CD4-positive, alpha-beta T cell treated with Interleukin-4 for 1 hour (primary cell): ENCODE data around the gene MEGF6.
A peak's percentile ranks its signal among the peaks of the same experiment; 100 is the strongest.

Experiments
- DNase-seq, 2 donors: peaks; one replicate each; pipeline ENCODE4 v3.0.0-alpha.2; 2020 to 2022

The MEGF6 gene

GRCh38 chr1:3518256-3518655 is 93.1 kb downstream of the MEGF6 start:
- peak; percentile 21 to 23 for DNase-seq

DNA sequence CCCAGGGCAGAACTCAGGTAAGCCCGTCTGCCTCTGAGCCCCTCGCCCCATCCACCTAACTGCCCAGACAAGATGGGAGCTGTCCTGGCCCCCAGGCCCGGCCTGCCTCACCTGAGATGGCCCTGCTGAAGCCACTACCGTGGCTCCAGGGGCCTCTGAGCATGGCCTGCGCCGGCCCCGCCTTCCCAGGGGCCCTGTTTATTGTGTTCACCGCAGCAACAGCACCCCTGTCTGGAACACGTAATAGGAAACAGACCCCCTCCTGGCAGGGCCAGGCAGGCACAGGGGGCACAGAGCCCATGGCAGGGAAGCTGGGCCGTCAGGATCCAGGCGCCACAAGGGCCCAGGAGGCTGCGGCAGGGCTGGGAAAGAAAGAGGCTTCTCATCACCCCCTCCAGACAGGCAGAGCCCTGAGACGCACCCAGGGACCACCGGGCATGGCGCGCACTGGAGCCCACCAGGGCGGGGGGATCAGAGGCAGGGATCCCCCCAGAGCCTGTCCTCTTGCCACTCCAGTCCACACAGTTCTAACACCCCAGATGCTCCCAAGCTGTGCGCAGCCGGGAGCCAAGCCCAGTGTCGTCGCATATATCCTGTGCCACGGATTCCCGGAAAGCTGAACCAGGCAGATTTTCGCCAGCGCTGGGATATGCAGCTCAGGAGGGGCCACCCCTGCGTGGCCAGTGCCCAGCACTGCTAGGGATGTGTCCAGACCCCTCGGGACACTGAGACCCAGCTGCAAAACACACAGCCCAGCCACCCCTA is 94.2 kb downstream of the MEGF6 start:
- no peak for DNase-seq

GRCh38 chr1:3516481-3516869 is 94.8 kb downstream of the MEGF6 start:
- DNase-seq = no peak

GRCh38 chr1:3515774-3516480 is 95.4 kb downstream of the MEGF6 start:
- no peak for DNase-seq

GRCh38 chr1:3515272-3515671 is 96.0 kb downstream of the MEGF6 start:
- no peak for DNase-seq

DNA sequence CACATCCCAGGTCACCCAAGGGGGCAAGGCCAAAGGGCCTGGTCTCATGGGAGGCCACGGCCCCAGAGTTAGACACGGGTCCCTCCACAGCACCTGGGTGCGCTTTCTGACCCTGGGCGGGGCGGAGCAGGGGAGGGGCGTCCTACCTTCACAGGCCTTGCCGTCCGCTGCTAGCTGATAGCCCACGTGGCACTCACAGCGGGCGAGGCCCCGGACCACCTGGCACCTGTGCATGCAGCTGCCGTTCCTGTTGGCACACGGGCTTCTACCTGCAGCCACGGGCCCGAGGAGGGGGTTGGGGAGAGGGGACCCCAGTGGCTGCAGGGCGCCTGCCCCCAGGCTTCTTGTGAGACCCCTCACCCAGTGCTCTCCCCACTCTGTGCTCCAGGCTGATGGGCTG is 96.9 kb downstream of the MEGF6 start:
- no peak for DNase-seq

DNA sequence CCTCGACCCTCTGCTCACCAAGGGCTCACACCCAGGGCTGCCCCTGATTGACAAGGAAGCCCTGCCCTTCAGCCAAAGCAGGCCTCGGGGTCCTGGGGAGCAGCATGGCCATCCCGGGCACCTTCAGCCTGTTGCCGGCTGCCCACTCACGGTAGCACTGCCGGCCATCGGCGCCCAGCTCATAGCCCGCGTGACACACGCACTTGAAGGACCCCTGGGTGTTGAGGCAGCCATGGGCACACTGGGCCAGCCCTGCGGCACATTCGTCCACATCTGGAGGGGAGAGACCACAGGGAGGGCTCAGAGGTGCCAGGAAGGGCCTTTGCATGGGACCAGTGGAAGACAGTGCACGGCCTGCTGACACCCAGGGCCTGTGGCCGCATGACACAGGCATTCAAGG is 99.5 kb downstream of the MEGF6 start:
- no peak for DNase-seq

GRCh38 chr1:3511306-3511705 is 100.0 kb downstream of the MEGF6 start:
- no peak for DNase-seq

DNA sequence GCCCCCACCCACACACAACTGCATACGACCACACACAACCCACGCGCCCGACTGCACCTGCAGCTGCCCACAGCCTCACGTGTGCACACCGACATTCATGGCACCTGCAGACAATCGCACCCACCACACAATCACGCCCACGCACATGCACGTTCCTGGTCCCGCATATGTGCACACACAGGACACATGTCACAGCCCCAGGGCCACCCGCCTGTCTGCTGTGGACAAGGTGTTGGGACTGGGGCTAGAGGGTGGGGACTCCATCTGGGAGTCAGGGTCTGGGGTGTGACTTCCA is 100.4 kb downstream of the MEGF6 start:
- no peak for DNase-seq

DNA sequence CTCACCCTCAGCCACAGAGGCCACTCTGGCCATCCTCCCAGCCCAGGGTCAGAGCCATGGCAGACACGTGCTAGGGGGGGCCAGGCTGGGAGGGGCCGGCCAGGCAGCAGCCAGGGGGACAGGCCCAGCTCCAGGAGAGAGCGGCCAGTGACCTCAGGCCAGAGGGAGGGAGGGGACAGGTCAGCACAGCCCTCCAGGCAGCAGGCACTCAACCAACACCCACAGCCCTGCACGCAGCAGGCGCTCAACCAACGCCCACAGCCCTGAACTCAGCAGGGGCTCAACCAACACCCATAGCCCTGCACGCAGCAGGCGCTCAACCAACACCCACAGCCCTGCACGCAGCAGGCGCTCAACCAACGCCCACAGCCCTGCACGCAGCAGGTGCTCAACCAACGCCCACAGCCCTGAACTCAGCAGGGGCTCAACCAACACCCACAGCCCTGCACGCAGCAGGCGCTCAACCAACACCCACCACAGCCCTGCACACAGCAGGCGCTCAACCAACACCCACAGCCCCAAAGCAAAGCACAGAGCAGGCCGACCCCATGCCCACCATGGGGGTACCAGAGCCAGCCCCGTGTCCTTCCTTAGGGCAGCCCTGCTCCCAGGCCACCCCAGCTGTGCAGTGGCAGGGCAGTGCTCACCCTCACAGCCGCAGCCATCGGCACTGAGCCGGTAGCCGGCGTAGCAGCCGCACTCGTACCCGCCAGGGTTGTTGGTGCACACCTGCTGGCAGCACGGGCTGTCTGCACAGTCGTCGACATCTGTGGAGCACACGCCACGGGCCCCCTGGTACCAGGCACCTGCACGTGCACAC is 101.0 kb downstream of the MEGF6 start:
- DNase-seq = no peak

DNA sequence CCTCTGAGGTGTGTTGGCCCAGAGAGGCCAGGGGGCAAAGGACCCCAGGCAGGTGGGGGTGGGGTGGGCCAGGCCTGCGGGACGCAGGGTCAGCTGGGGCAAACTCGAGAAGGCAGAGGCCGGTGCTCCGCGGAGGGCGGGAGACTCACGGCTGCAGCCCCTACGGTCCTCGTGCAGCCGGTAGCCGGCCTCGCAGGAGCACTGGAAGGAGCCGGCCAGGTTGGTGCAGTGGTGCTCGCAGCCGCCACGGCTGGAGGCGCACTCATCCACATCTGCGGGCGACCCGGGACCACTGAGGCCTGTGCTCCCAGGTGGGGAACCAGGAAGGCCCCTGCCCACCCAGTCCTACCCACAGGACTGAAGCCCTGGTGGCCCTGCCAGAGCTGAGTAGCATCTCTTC is 101.6 kb downstream of the MEGF6 start:
- no peak for DNase-seq

- no peak for DNase-seq
Measured at GRCh38 chr1:3508757-3509415, 102.4 kb downstream of the MEGF6 start.

GRCh38 chr1:3507636-3508275 is 103.6 kb downstream of the MEGF6 start:
- DNase-seq = no peak

GRCh38 chr1:3506943-3507342 is 104.4 kb downstream of the MEGF6 start:
- no peak for DNase-seq

- no peak for DNase-seq
Measured at GRCh38 chr1:3506041-3506440, 105.3 kb downstream of the MEGF6 start.

GRCh38 chr1:3505161-3505560 is 106.1 kb downstream of the MEGF6 start:
- DNase-seq = no peak

GRCh38 chr1:3504822-3505153 is 106.5 kb downstream of the MEGF6 start:
- DNase-seq = no peak

DNA sequence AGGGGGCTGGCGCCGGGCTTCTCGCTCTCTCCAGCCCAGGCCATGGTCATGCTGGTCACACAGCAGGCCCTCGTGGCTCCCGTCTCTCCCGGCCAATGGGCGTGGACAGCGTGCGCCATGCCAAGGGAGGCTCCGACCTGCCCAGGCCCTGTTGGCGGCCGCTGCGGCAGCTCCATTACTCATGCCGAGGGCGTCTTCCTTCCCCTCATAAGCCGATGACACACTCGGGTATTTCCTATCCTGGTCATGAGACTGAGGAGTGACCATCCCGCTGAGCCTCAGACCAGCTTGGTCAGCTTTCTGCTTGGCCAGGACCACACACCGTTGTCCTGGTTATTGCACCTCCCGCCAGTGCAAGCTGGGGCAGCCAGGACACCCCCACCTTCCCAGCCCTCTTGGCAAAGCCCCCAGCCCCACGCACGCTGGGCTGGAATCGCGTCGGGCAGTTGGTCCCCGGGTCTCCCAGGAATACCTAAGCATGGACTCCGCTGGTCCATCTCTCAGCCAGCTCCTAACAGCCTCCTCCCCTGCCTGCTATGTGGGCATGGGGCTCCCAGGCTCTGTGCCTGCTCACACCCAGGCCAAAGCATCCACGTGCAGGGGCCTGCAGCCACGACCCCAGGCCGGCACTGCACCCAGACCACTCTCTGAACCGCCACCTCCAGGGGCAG is 107.0 kb downstream of the MEGF6 start:
- no peak for DNase-seq

DNA sequence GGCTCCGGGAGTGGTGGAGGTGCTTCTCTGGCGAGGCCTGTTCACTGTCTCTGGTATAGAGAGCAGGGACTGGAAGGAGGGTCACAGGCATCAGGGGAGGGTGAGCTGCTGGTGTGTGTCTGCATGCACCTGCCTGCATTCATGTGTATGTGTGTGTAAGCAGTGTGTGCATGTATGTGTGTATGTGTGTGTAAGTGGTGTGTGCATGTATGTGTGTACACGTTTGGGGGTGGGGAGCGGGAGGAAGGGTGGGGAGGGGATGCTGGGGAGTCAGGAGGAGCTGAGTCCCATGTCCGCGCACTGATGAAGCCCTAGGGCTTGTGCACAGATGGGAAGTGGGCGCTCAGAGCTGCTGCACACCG is 107.8 kb downstream of the MEGF6 start:
- no peak for DNase-seq

GRCh38 chr1:3502641-3503524 is 108.4 kb downstream of the MEGF6 start:
- DNase-seq = no peak

GRCh38 chr1:3501856-3502640 is 109.3 kb downstream of the MEGF6 start:
- no peak for DNase-seq
